Measurements from ENCODE around the gene CAPZB.

DNA sequence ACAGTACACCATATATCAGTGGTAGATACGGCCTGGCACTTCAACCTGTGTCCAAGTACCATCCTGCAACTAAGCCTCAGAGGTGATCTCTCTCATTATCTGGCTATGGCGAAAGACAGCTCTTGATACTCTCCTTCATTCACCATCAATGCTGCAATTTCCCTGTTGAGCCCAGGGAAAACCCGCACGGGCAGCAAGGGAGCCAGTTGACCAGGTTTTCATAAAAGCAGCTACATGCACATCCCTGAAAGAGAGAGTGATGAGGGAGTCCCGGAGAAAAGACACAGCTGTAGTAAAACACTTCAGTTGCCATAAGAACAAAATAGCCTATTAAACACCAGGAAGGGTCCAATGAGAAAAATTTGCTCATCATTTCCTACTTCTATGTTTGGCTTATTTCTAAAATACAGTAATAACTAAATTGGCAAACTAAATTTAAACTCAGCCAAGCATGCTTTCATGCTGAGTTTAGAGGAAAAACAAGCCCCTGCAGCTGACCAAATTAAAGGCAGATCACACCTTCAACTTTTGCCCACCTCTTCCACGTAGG, 68.3 kb downstream of the CAPZB start:
- TF ChIP-seq, protein P1, sequence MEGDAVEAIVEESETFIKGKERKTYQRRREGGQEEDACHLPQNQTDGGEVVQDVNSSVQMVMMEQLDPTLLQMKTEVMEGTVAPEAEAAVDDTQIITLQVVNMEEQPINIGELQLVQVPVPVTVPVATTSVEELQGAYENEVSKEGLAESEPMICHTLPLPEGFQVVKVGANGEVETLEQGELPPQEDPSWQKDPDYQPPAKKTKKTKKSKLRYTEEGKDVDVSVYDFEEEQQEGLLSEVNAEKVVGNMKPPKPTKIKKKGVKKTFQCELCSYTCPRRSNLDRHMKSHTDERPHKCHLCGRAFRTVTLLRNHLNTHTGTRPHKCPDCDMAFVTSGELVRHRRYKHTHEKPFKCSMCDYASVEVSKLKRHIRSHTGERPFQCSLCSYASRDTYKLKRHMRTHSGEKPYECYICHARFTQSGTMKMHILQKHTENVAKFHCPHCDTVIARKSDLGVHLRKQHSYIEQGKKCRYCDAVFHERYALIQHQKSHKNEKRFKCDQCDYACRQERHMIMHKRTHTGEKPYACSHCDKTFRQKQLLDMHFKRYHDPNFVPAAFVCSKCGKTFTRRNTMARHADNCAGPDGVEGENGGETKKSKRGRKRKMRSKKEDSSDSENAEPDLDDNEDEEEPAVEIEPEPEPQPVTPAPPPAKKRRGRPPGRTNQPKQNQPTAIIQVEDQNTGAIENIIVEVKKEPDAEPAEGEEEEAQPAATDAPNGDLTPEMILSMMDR (IDR thresholded peaks at IDR 0.05), result no peak
- TF ChIP-seq POLR2A (IDR thresholded peaks at IDR 0.05), result no peak

Data from lower leg skin (tissue), 3 donors.